Transverse colon (tissue), 4 donors: ENCODE measurements around the gene MPP2. TPM values are rescaled to one million over a fixed set of nuclear protein-coding genes. Genes with fewer than 3 reads are reported as not detected.

Source experiments
- DNase-seq: peaks from one replicate; pipeline ENCODE4 v3.0.0-alpha.2; 2019
- H3K27ac ChIP-seq, 4 donors: fragments of 200-600 bp; sonication (generic); 2 replicates each; pipeline ENCODE4 v1.5.1; 2016 to 2018; ENCODE audit warnings: inconsistent platforms in 4 of 4
- H3K27me3 ChIP-seq: fragments of 200-600 bp; sonication (generic); 2 replicates; pipeline ENCODE4 v1.5.1; 2017; ENCODE audit warnings: inconsistent platforms
- H3K36me3 ChIP-seq, 4 donors: fragments of 200-600 bp; sonication (generic); 2 replicates each; pipeline ENCODE4 v1.5.1; 2017 to 2019; ENCODE audit warnings: inconsistent platforms in 4 of 4
- H3K4me1 ChIP-seq, 4 donors: fragments of 200-600 bp; sonication (generic); 2 replicates each; pipeline ENCODE4 v1.5.1; 2017 to 2020; ENCODE audit warnings: inconsistent platforms in 4 of 4
- H3K4me3 ChIP-seq, 4 donors: fragments of 200-600 bp; sonication (generic); 1 replicate in 1 of 4; 2 replicates in 3 of 4; pipeline versions ENCODE4 v1.5.1 to v1.6.1; 2017 to 2019; ENCODE audit warnings: inconsistent platforms in 4 of 4
- H3K9me3 ChIP-seq, 2 donors: fragments of 200-600 bp; sonication (generic); 2 replicates each; pipeline ENCODE4 v1.5.1; 2017 to 2019; ENCODE audit warnings: inconsistent platforms in 2 of 2
- EP300 ChIP-seq: sonication (generic); formaldehyde crosslinking; IDR thresholded peaks from one replicate; pipeline ENCODE4 v1.6.1; 2017; ENCODE audit warnings: antibody characterized with exemption, low read depth
- POLR2A ChIP-seq: fragments of 450-650 bp; IDR thresholded peaks from one replicate; pipeline ENCODE4 v1.6.1; 2016; ENCODE audit warnings: antibody characterized with exemption, mild to moderate bottlenecking, moderate library complexity
- POLR2AphosphoS5 ChIP-seq, 3 donors: sonication (generic); formaldehyde crosslinking; IDR thresholded peaks; one replicate each; pipeline ENCODE4 v1.6.1; 2016; ENCODE audit warnings: antibody characterized with exemption in 3 of 3
- WGBS, 2 donors: methylation state at CpG; one replicate each; pipeline ENCODE4 v1.1.5; 2018; ENCODE audit warnings: low coverage in 1 of 2; 5-methylcytosine and 5-hydroxymethylcytosine counted together
- in situ Hi-C, 4 donors: fragments of 200-750 bp; cut with MboI; loops; one replicate each; pipeline versions ENCODE4 v1.15.0 to v1.15.1; 2017; ENCODE audit warnings: low sequenced_read_pairs in 3 of 4, low pct_ligation_motif_present in 1 of 4, low pct_unique_long_range_greater_than_20kb in 1 of 4
- intact Hi-C: fragments of 100-400 bp; cut with DNase I; formaldehyde crosslinking; loops from one replicate; pipeline ENCODE4 v1.15.1; 2023; ENCODE audit warnings: low total_unique reads
- total RNA-seq, 4 donors: library from RNA; depleted of rRNA; stranded (reverse); fragments of >200 nt; gene quantifications; one replicate each; pipeline ENCODE4 v1.1.0, GENCODE V29; 2016
- TF ChIP-seq, protein P1 (sequence below), 5 experiments: fragments of 200-600 bp in 3 of 5; fragments of 450-650 bp in 2 of 5; sonication (generic) in 3 of 5; IDR thresholded peaks; 1 replicate in 2 of 5; 2 replicates in 3 of 5; pipeline ENCODE4 v1.5.1; 2016 to 2017; ENCODE audit warnings: antibody characterized with exemption in 5 of 5, inconsistent platforms in 3 of 5, mild to moderate bottlenecking in 2 of 5, moderate library complexity in 1 of 5

MPP2 gene
- total RNA-seq, 4 donors from 2014 or later: 3.4 to 4.9 (median 4.2) TPM

- Histone ChIP-seq H3K36me3 (no peaks in the 10 kb centered on the region), H3K9me3 (no peaks in the 10 kb centered on the region), H3K4me3 (no peak overlapping the region), H3K27me3 (no peaks in the 10 kb centered on the region), H3K27ac (no peak overlapping the region), H3K4me1 (peaks cover 0 to 18% (median 4%) of the 10 kb centered on the region in 4 donors)
- 50 to 77% methylated on average over 1 to 4 of the region's 4 CpGs for WGBS, 2 donors
- intact Hi-C loops: loop anchor here (10.0 kb wide), 1 partner anchor 146 kb away; no protein-coding TSS in a partner anchor
- TF ChIP-seq EP300 (no peak), POLR2AphosphoS5 (IDR thresholded peaks at IDR 0.05) (no peak), POLR2A (no peak)
- TF ChIP-seq, protein P1, sequence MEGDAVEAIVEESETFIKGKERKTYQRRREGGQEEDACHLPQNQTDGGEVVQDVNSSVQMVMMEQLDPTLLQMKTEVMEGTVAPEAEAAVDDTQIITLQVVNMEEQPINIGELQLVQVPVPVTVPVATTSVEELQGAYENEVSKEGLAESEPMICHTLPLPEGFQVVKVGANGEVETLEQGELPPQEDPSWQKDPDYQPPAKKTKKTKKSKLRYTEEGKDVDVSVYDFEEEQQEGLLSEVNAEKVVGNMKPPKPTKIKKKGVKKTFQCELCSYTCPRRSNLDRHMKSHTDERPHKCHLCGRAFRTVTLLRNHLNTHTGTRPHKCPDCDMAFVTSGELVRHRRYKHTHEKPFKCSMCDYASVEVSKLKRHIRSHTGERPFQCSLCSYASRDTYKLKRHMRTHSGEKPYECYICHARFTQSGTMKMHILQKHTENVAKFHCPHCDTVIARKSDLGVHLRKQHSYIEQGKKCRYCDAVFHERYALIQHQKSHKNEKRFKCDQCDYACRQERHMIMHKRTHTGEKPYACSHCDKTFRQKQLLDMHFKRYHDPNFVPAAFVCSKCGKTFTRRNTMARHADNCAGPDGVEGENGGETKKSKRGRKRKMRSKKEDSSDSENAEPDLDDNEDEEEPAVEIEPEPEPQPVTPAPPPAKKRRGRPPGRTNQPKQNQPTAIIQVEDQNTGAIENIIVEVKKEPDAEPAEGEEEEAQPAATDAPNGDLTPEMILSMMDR (IDR thresholded peaks at IDR 0.05): no peak
- in situ Hi-C loops: no loop called here
- DNase-seq: no peak
These were observed 66.1 kb downstream of the MPP2 start for GRCh38 chr17:43841282-43841681.

- DNase-seq: no peak
- H3K4me3 ChIP-seq: no peak overlapping the region
- no peaks in the 10 kb centered on the region for H3K9me3 ChIP-seq
- TF ChIP-seq POLR2A (no peak), EP300 (no peak), POLR2AphosphoS5 (IDR thresholded peaks at IDR 0.05) (no peak)
- TF ChIP-seq, protein P1 (IDR thresholded peaks at IDR 0.05): no peak
- no peaks in the 10 kb centered on the region for H3K27me3 ChIP-seq
- H3K4me1 ChIP-seq: peaks cover 0 to 13% (median 4%) of the 10 kb centered on the region in 4 donors
- no peaks in the 10 kb centered on the region for H3K36me3 ChIP-seq
- intact Hi-C loops: loop anchor here (10.0 kb wide), 1 partner anchor 146 kb away; no protein-coding TSS in a partner anchor
- 73% methylated on average over 4 of the region's 4 CpGs; no CpG with 5 or more reads in 1 of the 2 donors for WGBS, 2 donors
- in situ Hi-C loops: no loop called here
- peak overlapping the region in 2 of 4 donors; percentile 34 to 67 for H3K27ac ChIP-seq
These were observed 66.5 kb downstream of the MPP2 start for GRCh38 chr17:43840814-43841213.

DNA sequence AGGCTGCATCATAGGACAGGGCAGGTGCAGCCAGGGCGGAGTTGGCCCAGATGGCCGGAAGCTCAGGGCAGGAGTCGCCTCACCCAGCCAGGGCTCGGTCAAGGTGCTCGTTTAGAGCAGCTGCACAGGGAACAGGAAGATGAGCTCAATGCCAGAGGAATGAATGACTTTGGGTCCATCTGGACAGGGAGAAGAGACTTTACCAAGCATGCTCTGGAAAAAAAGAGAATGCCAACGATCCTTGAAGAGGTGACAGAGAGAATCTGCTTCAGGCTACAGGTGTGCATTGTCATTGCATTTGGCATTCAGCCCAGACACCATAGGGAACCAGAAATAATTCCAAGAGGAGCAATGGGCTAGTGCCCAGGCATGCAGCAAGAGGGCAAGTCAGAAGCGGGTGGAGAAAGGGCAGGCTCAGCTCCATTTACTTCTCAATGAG is 67.6 kb downstream of the MPP2 start:
- in situ Hi-C loops: no loop called here

GRCh38 chr17:43834106-43834505 is 73.2 kb downstream of the MPP2 start:
- intact Hi-C loops (loop anchor here (10.0 kb wide), 1 partner anchor 49 kb away; the partner anchor contains the start of gene CFAP97D1), in situ Hi-C loops (no loop called here)
- Histone ChIP-seq H3K27me3 (peaks cover 4% of the 10 kb centered on the region), H3K36me3 (no peaks in the 10 kb centered on the region), H3K9me3 (no peaks in the 10 kb centered on the region), H3K27ac (no peak overlapping the region), H3K4me1 (peaks cover 5 to 17% (median 11%) of the 10 kb centered on the region in 4 donors), H3K4me3 (no peak overlapping the region)
- DNase-seq: no peak
- WGBS, 2 donors: 56% methylated on average over 2 of the region's 2 CpGs; no CpG with 5 or more reads in 1 of the 2 donors
- TF ChIP-seq EP300 (no peak), POLR2A (no peak), POLR2AphosphoS5 (IDR thresholded peaks at IDR 0.05) (no peak)
- TF ChIP-seq, protein P1 (IDR thresholded peaks at IDR 0.05): no peak

More for the DNA sequence above, 67.6 kb downstream of the MPP2 start:
- TF ChIP-seq EP300 (no peak), POLR2A (no peak), POLR2AphosphoS5 (IDR thresholded peaks at IDR 0.05) (peak in 2 of 3 donors; percentile 14 to 56)
- no peak overlapping the region for H3K4me3 ChIP-seq
- H3K9me3 ChIP-seq: no peaks in the 10 kb centered on the region
- H3K27ac ChIP-seq: peak overlapping the region; percentile 64 to 68 (median 66)
- DNase-seq: peak; percentile 82
- H3K27me3 ChIP-seq: peaks cover 2% of the 10 kb centered on the region
- intact Hi-C loops: loop anchor here (10.0 kb wide), 2 partner anchors 55 to 145 kb away; partner anchors contain the start of gene CFAP97D1
- no peaks in the 10 kb centered on the region for H3K36me3 ChIP-seq
- H3K4me1 ChIP-seq: peaks cover 0 to 13% (median 4%) of the 10 kb centered on the region in 4 donors
- 34 to 37% methylated on average over 7 of the region's 7 CpGs for WGBS, 2 donors
